GM12892 (cell line): ENCODE results near the gene SLC12A4.

Experiments used
- POLR2A ChIP-seq: IDR thresholded peaks from 2 replicates; pipeline ENCODE4 v1.6.1; 2011; ENCODE audit warnings: low read depth, low read length, control low read depth
- TAF1 ChIP-seq: IDR thresholded peaks from 2 replicates; pipeline ENCODE4 v1.6.1; 2011; ENCODE audit warnings: low read depth, mild to moderate bottlenecking, control low read depth, low read length, borderline replicate concordance

- TF ChIP-seq POLR2A, result no peak
- TF ChIP-seq TAF1, result no peak
Observed at GRCh38 chr16:67950335-67950843, 18.0 kb downstream of the SLC12A4 start.
